C4-2B (cell line): ENCODE measurements around the gene AAK1.
"Not testable (repeated sequence)": the region's sequence is repeated elsewhere in the genome, so short reads cannot be mapped to it uniquely, and the experiment has no call there.

Experiments used
- H3K27ac ChIP-seq: fragments of 450-650 bp; 2 replicates; pipeline ENCODE4 v1.5.1; 2017
- ZFX ChIP-seq: fragments of 450-650 bp; IDR thresholded peaks from 2 replicates; pipeline ENCODE4 v1.6.1; 2017
- TF ChIP-seq, protein P1 (sequence below): fragments of 450-650 bp; conservative IDR thresholded peaks from 2 replicates; pipeline ENCODE4 v1.5.1; 2017; ENCODE audit warnings: mild to moderate bottlenecking

Gene AAK1

DNA sequence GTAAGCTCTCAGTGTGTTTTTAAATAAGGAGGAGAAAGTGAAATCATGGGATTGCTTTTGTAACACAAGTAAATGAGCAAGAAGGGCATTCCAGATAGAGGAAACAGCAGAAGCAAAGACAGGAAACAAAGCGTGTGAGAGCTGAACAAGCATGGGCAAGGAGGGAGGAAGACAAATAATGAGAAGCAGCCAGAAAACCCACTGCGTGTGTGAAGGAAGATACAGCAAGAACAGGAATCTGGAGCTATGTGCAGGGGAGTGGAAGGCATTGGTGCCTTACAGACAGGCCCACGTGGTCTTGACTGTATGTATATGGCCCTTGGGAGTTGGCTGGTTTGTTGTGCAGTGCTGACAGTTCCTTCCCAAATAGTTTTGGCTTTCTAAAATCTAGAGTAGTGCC is 88.6 kb downstream of the AAK1 start:
- no peak for TF ChIP-seq ZFX
- TF ChIP-seq, protein P1, sequence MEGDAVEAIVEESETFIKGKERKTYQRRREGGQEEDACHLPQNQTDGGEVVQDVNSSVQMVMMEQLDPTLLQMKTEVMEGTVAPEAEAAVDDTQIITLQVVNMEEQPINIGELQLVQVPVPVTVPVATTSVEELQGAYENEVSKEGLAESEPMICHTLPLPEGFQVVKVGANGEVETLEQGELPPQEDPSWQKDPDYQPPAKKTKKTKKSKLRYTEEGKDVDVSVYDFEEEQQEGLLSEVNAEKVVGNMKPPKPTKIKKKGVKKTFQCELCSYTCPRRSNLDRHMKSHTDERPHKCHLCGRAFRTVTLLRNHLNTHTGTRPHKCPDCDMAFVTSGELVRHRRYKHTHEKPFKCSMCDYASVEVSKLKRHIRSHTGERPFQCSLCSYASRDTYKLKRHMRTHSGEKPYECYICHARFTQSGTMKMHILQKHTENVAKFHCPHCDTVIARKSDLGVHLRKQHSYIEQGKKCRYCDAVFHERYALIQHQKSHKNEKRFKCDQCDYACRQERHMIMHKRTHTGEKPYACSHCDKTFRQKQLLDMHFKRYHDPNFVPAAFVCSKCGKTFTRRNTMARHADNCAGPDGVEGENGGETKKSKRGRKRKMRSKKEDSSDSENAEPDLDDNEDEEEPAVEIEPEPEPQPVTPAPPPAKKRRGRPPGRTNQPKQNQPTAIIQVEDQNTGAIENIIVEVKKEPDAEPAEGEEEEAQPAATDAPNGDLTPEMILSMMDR = no peak
- H3K27ac ChIP-seq = no peak overlapping the region

DNA sequence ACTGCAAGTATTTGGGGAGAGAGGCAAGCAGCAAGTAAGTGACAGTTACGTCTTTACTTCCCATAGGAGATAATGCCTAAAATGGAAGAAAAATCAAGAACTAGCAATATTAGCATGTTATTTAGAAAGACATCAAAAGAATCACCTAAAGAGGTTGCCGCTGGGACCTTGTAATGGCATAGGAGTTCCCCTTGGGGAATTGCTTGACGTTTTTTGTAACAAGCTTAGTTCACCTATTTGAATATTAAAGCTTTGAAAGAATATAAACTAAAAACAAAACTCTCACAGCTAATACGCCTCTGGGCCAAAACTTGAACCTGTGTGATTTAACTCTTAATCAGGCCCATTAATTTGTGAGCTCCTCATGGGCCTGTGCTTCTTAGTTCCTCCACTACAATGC is 89.0 kb downstream of the AAK1 start:
- H3K27ac ChIP-seq = no peak overlapping the region
- TF ChIP-seq, protein P1 = no peak

DNA sequence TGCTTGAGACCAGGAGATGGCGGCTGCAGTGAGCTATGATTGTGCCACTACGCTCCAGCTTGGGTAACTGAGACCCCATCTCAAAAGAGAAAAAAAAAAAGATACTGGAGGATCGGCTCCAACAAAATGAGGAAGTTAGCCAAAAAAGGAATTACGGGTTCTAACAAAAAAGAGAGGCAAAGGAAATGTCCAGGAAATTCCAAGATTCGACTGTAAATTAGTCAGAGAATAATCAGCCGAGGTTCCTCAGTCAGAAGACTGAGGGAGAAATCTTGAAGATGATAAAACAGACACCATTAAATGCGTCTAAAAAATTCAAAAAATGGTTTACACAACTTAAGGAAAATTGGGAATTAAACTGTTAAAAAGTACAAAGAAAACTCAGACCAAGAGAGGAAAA is 89.5 kb downstream of the AAK1 start:
- no peak for TF ChIP-seq ZFX
- TF ChIP-seq, protein P1 = no peak
- H3K27ac ChIP-seq = no peak overlapping the region

DNA sequence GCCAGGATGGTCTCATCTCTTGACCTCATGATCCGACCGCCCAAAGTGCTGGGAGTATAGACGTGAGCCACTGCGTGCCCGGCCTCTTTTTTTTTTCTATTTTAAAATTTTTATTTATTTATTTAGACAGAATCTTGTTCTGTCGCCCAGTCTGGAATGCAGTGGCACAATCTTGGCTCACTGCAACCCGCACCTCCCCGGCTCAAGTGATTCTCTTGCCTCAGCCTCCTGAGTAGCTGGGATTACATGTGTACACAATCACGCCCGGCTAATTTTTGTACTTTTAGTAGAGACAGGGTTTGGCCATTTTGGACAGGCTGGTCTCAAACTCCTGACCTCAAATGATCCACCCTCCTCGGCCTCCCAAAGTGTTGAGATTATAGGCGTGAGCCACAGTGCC is 93.0 kb downstream of the AAK1 start:
- H3K27ac ChIP-seq = not testable (repeated sequence)

DNA sequence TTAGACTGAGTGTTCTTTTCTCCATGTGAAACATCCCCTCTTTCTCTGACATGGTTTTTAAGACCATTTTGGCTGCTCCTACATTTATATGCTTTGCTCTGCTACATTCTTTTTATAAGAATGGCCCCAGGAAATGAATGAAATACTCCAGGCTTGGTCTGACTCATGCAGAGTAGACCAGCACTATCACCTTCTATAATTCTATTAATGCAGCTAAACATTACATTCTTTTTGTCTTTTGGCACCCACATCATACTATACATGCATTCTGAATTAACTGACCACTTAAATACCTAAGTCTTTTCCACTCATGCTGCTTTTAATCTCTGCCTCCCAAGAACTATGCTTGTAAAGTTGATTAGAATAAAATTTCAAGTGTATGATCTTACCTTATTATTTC is 94.1 kb downstream of the AAK1 start:
- TF ChIP-seq, protein P1 = no peak
- no peak for TF ChIP-seq ZFX
- no peak overlapping the region for H3K27ac ChIP-seq

DNA sequence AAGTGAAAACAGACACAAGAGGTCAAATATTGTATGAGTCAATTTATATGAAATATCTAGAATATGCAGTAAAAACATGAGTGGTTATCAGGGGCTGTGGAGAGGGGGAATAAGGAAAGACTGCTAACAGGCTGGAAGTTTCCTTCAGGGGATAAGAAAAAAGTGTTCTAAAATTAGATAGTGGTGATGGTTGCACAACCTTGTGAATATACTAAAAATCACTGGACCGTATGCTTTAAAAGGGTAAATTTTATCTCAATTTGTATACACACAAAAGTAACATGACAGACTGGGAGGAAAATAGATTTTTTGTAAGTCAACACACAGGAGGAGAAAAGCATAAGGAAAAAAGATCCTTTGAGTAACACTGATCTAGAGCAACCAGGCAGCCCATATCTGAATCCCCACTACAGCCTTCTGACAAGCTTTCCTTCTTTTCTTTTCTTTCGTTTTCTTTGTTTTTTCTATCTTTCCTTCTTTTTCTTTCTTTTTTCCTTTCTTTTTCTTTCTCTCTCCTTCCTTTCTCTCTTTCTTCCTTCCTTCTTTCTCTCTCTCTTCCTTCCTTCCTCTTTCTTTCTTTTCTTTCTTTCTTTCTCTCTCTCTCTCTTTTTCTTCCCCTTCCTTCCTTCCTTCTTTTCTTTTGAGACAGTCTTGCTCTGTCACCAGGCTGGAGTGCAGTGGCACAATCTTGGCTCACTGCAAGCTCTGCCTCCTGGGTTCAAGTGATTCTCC is 95.4 kb downstream of the AAK1 start:
- TF ChIP-seq, protein P1 = no peak
- TF ChIP-seq ZFX = no peak
- no peak overlapping the region for H3K27ac ChIP-seq

DNA sequence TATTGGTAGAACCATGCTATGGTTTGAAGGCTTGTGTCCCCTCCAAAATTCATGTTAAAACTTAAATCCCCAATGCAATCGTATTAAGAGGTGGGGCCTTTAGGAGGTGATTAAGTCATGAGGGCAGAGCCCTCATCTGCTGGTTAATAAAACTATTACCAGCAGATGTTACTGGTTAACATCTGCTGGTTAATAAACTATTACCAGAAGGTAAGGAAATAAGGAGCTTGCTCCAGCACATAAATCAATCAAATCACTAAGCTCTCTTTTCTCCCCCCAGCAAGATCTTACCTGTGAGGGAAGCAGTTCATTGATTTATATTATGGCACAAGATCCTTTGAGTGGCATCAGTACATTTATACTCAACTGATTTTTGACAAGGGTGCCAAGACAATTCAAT is 96.9 kb downstream of the AAK1 start:
- TF ChIP-seq, protein P1 = no peak
- no peak for TF ChIP-seq ZFX
- H3K27ac ChIP-seq = no peak overlapping the region

DNA sequence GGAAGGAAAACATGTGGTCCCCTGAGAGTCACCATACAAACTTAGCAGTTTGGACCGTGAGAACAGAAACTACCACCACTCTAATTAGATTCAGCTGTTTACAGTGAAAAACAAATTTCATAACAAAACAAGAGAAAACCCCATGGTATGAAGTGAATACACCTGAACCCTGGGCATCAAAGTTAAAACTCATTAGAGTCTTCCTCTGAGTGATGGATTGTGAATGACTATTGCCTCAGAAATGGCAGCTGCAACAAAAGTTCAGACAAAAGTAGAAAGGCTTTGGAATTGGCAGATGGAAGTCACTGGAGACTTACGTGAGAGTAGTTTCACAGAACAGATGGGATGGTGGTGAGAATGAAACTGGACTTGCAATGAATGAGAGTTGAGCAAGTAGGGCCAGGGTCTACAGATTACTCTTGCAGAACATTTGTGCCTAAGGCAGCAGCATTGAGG is 98.0 kb downstream of the AAK1 start:
- no peak overlapping the region for H3K27ac ChIP-seq
- no peak for TF ChIP-seq ZFX
- TF ChIP-seq, protein P1 = no peak
